Progenitor cell of endocrine pancreas (in vitro differentiated cells): ENCODE data around the gene PLA1A. TPM values are rescaled to one million over a fixed set of nuclear protein-coding genes. Genes with fewer than 3 reads are reported as not detected.

ENCODE experiments used
- total RNA-seq: library from RNA; stranded (reverse); gene quantifications from 2 replicates; pipeline ENCODE4 v1.2.1, GENCODE V29; 2021

The PLA1A gene
- total RNA-seq, 1 donor from 2014 or later, result not detected

Other genes with a start within 250 kb of the PLA1A start
- 48.3 and 51.6 TPM in 2 replicates for gene TMEM39A, start 134.3 kb upstream of the PLA1A start, total RNA-seq
- 25.5 and 26.9 TPM in 2 replicates for gene POGLUT1, start 128.9 kb upstream of the PLA1A start, total RNA-seq
- 91.1 and 95.4 TPM in 2 replicates for gene TIMMDC1, start 99.3 kb upstream of the PLA1A start, total RNA-seq
- 0.20 and 0.24 TPM in 2 replicates for gene CD80, start 38.3 kb upstream of the PLA1A start, total RNA-seq
- 3.4 and 3.7 TPM in 2 replicates for gene ADPRH, start 18.4 kb upstream of the PLA1A start, total RNA-seq
- 2.9 and 3.8 TPM in 2 replicates for gene POPDC2, start 62.7 kb downstream of the PLA1A start, total RNA-seq
- 29.9 and 35.4 TPM in 2 replicates for gene COX17, start 79.5 kb downstream of the PLA1A start, total RNA-seq
- 63.0 and 75.0 TPM in 2 replicates for gene CFAP91, start 105.1 kb downstream of the PLA1A start, total RNA-seq
- 0.62 and 1.0 TPM in 2 replicates for gene NR1I2, start 184.2 kb downstream of the PLA1A start, total RNA-seq